HepG2 (cell line): ENCODE results near the gene PTPRN. TPM values are rescaled to one million over a fixed set of nuclear protein-coding genes. Genes with fewer than 3 reads are reported as not detected.
A peak's percentile ranks its signal among the peaks of the same experiment; 100 is the strongest.

Experiments used
- ARHGAP35 ChIP-seq: sonication (generic); formaldehyde crosslinking; IDR thresholded peaks from 2 replicates; pipeline ENCODE4 v1.9.0; 2022; ENCODE audit warnings: mild to moderate bottlenecking, inconsistent platforms, moderate library complexity, missing genetic modification reagents, borderline replicate concordance
- FLYWCH1 ChIP-seq: sonication (generic); formaldehyde crosslinking; IDR thresholded peaks from 2 replicates; pipeline ENCODE4 v1.8.1; 2023; ENCODE audit warnings: mild to moderate bottlenecking, missing genetic modification reagents
- HMG20A ChIP-seq: IDR thresholded peaks from 2 replicates; pipeline ENCODE4 v1.6.1; 2016; ENCODE audit warnings: borderline replicate concordance
- IKZF1 ChIP-seq: fragments of 450-650 bp; IDR thresholded peaks from 2 replicates; pipeline ENCODE4 v1.7.1; 2016
- KLF11 ChIP-seq: IDR thresholded peaks from 2 replicates; pipeline ENCODE4 v1.6.1; 2016; ENCODE audit warnings: missing compliant biosample characterization
- MAZ ChIP-seq, 2 experiments: sonication (generic) in 1 of 2; formaldehyde crosslinking in 1 of 2; IDR thresholded peaks; 2 replicates each; pipeline versions ENCODE4 v1.5.0 to v1.6.1; 2012 to 2020; ENCODE audit warnings: low read depth in 2 of 2, mild to moderate bottlenecking in 2 of 2, borderline replicate concordance in 1 of 2, improper control_type of control experiment in 1 of 2, low read length in 1 of 2, missing genetic modification reagents in 1 of 2, moderate library complexity in 1 of 2
- MTF2 ChIP-seq: sonication (generic); formaldehyde crosslinking; IDR thresholded peaks from 2 replicates; pipeline ENCODE4 v1.5.0; 2020; ENCODE audit warnings: missing genetic modification reagents, borderline replicate concordance
- PITX1 ChIP-seq: sonication (generic); formaldehyde crosslinking; IDR thresholded peaks from 2 replicates; pipeline ENCODE4 v1.5.1; 2020; ENCODE audit warnings: mild to moderate bottlenecking, missing genetic modification reagents
- RFXANK ChIP-seq: IDR thresholded peaks from 2 replicates; pipeline ENCODE4 v1.6.1; 2016
- U2AF2 ChIP-seq: fragments of 200-400 bp; formaldehyde crosslinking; IDR thresholded peaks from 2 replicates; pipeline ENCODE4 v1.6.1; 2017; ENCODE audit warnings: low read depth, mild to moderate bottlenecking, low read length
- ZFP41 ChIP-seq: sonication (generic); formaldehyde crosslinking; IDR thresholded peaks from 2 replicates; pipeline ENCODE4 v1.4.0; 2020; ENCODE audit warnings: mild to moderate bottlenecking, missing genetic modification reagents, borderline replicate concordance
- ZMYM4 ChIP-seq: sonication (generic); formaldehyde crosslinking; IDR thresholded peaks from 2 replicates; pipeline ENCODE4 v1.8.1; 2023; ENCODE audit warnings: mild to moderate bottlenecking, missing genetic modification reagents
- ZNF510 ChIP-seq: sonication (generic); formaldehyde crosslinking; IDR thresholded peaks from 2 replicates; pipeline ENCODE4 v1.4.0; 2020; ENCODE audit warnings: low read depth, mild to moderate bottlenecking, missing genetic modification reagents
- ZNF567 ChIP-seq: sonication (generic); formaldehyde crosslinking; IDR thresholded peaks from 2 replicates; pipeline ENCODE4 v1.8.1; 2023; ENCODE audit warnings: mild to moderate bottlenecking, missing genetic modification reagents, borderline replicate concordance
- ZNF737 ChIP-seq: sonication (generic); formaldehyde crosslinking; IDR thresholded peaks from 2 replicates; pipeline ENCODE4 v1.5.0; 2020; ENCODE audit warnings: missing genetic modification reagents, mild to moderate bottlenecking, borderline replicate concordance
- ZNF766 ChIP-seq: sonication (generic); formaldehyde crosslinking; IDR thresholded peaks from 2 replicates; pipeline ENCODE4 v1.5.0; 2020; ENCODE audit warnings: missing genetic modification reagents, borderline replicate concordance
- polyA plus RNA-seq, 8 experiments: library from polyadenylated mRNA; depleted of rRNA in 3 of 8; stranded (reverse) in 7 of 8; unstranded in 1 of 8; fragments of >200 nt; fragmentation: Illumina TruSeq in 4 of 8; extraction: Trizol in 4 of 8; gene quantifications; 2 replicates each; pipeline versions ENCODE4 v1.2.1 to v1.2.3, GENCODE V29; 2011 to 2016; ENCODE audit warnings: low read depth in 4 of 8, missing spikeins in 1 of 8, mixed read lengths in 1 of 8; ENCODE audit not compliant: insufficient read depth in 1 of 8
- total RNA-seq, 5 experiments: library from RNA; depleted of rRNA; stranded (reverse); fragments of >200 nt; fragmentation: Illumina TruSeq; extraction: Trizol; gene quantifications; 2 replicates each; pipeline ENCODE4 v1.2.3, GENCODE V29; 2016; ENCODE audit warnings: low read depth in 1 of 5
- TF ChIP-seq, protein P1 (sequence below): sonication (generic); formaldehyde crosslinking; IDR thresholded peaks from 2 replicates; pipeline ENCODE4 v1.5.1; 2020; ENCODE audit warnings: missing genetic modification reagents, mild to moderate bottlenecking, borderline replicate concordance
- TF ChIP-seq, protein P2 (sequence below): sonication (generic); formaldehyde crosslinking; IDR thresholded peaks from 2 replicates; pipeline ENCODE4 v1.4.0; 2020; ENCODE audit warnings: mild to moderate bottlenecking, missing genetic modification reagents, borderline replicate concordance
- TF ChIP-seq, protein P3 (sequence below): sonication (generic); formaldehyde crosslinking; IDR thresholded peaks from 2 replicates; pipeline ENCODE4 v1.8.0; 2022; ENCODE audit warnings: mild to moderate bottlenecking, missing genetic modification reagents; ENCODE audit not compliant: insufficient replicate concordance
- TF ChIP-seq, protein P4 (sequence below): sonication (generic); formaldehyde crosslinking; IDR thresholded peaks from 2 replicates; pipeline ENCODE4 v1.8.0; 2022; ENCODE audit warnings: mild to moderate bottlenecking, missing genetic modification reagents, moderate library complexity

The PTPRN gene
- total and polyA plus RNA-seq, 2 of the 13 experiments (the other 11 are each of a cell fraction or from before 2014, with no cell fraction given) = 0.26 TPM; not detected in 1

DNA sequence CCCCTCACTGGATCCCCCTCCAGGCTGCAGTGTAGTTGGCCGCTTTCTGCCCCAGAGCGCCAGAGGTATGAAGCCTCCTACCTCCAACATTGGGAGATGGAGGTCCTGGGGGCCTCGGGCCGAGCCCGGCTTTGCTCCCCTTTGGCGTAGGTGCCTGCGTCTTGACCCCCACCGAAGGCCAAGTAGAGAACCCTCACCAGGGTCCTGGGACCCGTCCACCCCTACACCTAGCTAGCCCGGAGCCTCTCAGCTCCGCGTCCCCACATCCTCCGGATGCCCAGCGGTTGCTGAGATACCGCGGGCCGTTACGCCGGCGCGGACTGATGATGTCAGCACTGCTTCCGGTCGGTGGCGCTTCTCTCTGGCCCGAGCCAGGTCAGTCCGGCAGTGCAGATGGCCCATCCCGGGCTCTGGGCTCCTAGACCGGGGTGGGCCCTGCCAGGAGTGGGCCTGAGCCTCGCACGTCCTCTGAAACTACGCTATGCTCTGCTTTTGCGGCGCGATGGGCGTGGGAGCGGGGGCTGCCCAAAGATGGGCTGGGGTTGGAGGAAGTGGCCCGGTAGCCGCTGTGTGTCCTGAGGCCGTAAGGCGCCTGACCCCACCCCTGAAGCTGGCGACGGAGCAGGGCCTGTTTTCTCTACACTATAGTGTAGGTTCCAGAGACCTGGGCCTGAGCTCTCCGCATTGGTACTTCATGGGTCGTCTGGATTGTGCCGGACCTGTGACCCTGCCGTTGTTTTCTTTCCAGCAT is 63.9 kb downstream of the PTPRN start, which contains the start of the genes GLB1L and STK16 (continued):
- TF ChIP-seq, protein P1, sequence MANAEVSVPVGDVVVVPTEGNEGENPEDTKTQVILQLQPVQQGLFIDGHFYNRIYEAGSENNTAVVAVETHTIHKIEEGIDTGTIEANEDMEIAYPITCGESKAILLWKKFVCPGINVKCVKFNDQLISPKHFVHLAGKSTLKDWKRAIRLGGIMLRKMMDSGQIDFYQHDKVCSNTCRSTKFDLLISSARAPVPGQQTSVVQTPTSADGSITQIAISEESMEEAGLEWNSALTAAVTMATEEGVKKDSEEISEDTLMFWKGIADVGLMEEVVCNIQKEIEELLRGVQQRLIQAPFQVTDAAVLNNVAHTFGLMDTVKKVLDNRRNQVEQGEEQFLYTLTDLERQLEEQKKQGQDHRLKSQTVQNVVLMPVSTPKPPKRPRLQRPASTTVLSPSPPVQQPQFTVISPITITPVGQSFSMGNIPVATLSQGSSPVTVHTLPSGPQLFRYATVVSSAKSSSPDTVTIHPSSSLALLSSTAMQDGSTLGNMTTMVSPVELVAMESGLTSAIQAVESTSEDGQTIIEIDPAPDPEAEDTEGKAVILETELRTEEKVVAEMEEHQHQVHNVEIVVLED (CRISPR knock-in tag) = peak; percentile 93
- TF ChIP-seq, protein P2, sequence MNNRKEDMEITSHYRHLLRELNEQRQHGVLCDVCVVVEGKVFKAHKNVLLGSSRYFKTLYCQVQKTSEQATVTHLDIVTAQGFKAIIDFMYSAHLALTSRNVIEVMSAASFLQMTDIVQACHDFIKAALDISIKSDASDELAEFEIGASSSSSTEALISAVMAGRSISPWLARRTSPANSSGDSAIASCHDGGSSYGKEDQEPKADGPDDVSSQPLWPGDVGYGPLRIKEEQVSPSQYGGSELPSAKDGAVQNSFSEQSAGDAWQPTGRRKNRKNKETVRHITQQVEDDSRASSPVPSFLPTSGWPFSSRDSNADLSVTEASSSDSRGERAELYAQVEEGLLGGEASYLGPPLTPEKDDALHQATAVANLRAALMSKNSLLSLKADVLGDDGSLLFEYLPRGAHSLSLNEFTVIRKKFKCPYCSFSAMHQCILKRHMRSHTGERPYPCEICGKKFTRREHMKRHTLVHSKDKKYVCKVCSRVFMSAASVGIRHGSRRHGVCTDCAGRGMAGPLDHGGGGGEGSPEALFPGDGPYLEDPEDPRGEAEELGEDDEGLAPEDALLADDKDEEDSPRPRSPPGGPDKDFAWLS = no peak
- TF ChIP-seq HMG20A (CRISPR knock-in tag) (no peak), ARHGAP35 (CRISPR knock-in tag) (peak; percentile 92), ZFP41 (CRISPR knock-in tag) (peak; percentile 93; the same call in 1 of the 2 replicates), U2AF2 (no peak), ZNF510 (CRISPR knock-in tag) (peak; percentile 91), ZNF766 (CRISPR knock-in tag) (no peak; the same call in 1 of the 2 replicates), ZNF737 (CRISPR knock-in tag) (peak; percentile 94; the same call in 1 of the 2 replicates), PITX1 (CRISPR knock-in tag) (peak; percentile 55; the same call in 1 of the 2 replicates), MTF2 (CRISPR knock-in tag) (peak; percentile 56; the same call in 1 of the 2 replicates), KLF11 (CRISPR knock-in tag) (peak; percentile 88; the same call in 1 of the 2 replicates), MAZ (IDR thresholded peaks at IDR 0.05; ENCODE audit: borderline replicate concordance, low read depth, low read length) (no peak), MAZ (CRISPR knock-in tag; IDR thresholded peaks at IDR 0.05; ENCODE audit: low read depth) (peak; percentile 97), RFXANK (CRISPR knock-in tag) (peak; percentile 58; the same call in 1 of the 2 replicates), FLYWCH1 (CRISPR knock-in tag) (0 out of 2 replicates have a peak, but pooled peaks have one; percentile 51), IKZF1 (no peak), ZNF567 (CRISPR knock-in tag) (peak; percentile 93), ZMYM4 (peak; percentile 90)
- TF ChIP-seq, protein P3, sequence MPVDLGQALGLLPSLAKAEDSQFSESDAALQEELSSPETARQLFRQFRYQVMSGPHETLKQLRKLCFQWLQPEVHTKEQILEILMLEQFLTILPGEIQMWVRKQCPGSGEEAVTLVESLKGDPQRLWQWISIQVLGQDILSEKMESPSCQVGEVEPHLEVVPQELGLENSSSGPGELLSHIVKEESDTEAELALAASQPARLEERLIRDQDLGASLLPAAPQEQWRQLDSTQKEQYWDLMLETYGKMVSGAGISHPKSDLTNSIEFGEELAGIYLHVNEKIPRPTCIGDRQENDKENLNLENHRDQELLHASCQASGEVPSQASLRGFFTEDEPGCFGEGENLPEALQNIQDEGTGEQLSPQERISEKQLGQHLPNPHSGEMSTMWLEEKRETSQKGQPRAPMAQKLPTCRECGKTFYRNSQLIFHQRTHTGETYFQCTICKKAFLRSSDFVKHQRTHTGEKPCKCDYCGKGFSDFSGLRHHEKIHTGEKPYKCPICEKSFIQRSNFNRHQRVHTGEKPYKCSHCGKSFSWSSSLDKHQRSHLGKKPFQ (CRISPR knock-in tag) = no peak
- TF ChIP-seq, protein P4, sequence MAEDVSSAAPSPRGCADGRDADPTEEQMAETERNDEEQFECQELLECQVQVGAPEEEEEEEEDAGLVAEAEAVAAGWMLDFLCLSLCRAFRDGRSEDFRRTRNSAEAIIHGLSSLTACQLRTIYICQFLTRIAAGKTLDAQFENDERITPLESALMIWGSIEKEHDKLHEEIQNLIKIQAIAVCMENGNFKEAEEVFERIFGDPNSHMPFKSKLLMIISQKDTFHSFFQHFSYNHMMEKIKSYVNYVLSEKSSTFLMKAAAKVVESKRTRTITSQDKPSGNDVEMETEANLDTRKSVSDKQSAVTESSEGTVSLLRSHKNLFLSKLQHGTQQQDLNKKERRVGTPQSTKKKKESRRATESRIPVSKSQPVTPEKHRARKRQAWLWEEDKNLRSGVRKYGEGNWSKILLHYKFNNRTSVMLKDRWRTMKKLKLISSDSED (CRISPR knock-in tag) = no peak
